Measurements from ENCODE around the gene CHAD. TPM values are rescaled to one million over a fixed set of nuclear protein-coding genes. Genes with fewer than 3 reads are reported as not detected.

CHAD gene
- total and polyA plus RNA-seq, 2 donors (not counting 3 experiments of a cell fraction or from before 2014, with no cell fraction given): not detected

- intact Hi-C loops (cut with micrococcal nuclease): no loop called here
- Histone ChIP-seq H3K79me2 (ENCODE audit: control insufficient read depth, insufficient read depth, low read length) (no peaks in the 10 kb centered on the region), H2AFZ (ENCODE audit: low read depth, low read length) (no peak overlapping the region), H3K4me2 (ENCODE audit: insufficient read depth, low read length) (no peak overlapping the region), H4K20me1 (replicated peaks; ENCODE audit: control insufficient read depth, extremely low read depth, insufficient read depth, low read length) (no peaks in the 10 kb centered on the region), H3K36me3 (ENCODE audit: control insufficient read depth in 2 of 2, extremely low read depth in 1 of 2, insufficient read depth in 2 of 2, low read length in 2 of 2) (no peaks in the 10 kb centered on the region), H3K9me3 (replicated peaks; ENCODE audit: control insufficient read depth, insufficient read depth, low read length) (no peaks in the 10 kb centered on the region), H3K9ac (replicated peaks; ENCODE audit: extremely low read depth, insufficient read depth, low read length) (no peak overlapping the region), H3K27ac (ENCODE audit: insufficient read depth, low read depth, low read length) (no peak overlapping the region), H3K9me1 (replicated peaks; ENCODE audit: control insufficient read depth, extremely low read depth, insufficient read depth, low read length) (no peaks in the 10 kb centered on the region), H3K27me3 (ENCODE audit: control insufficient read depth in 2 of 2, insufficient read depth in 2 of 2, low read length in 2 of 2) (peaks cover 0 to 4% of the 10 kb centered on the region in 2 experiments), H3K4me3 (replicated peaks in 1 of 3; ENCODE audit: insufficient read depth in 1 of 3, low read depth in 1 of 3, low read length in 3 of 3) (no peak overlapping the region), H3K4me1 (ENCODE audit: control insufficient read depth, extremely low read depth, insufficient read depth, low read length) (no peaks in the 10 kb centered on the region)
- ChIA-PET CTCF (interaction anchor here (2.3 kb wide), 1 partner anchor 138 kb away, joined by 10 read pairs; no protein-coding TSS in a partner anchor), POLR2A (no interaction called here)
- DNase-seq (ENCODE audit: low read depth, low spot score) (no peak), FAIRE-seq (no peak)
- dilution Hi-C loops (cut with MboI; ENCODE audit: extremely low pct_ligation_motif_present, low sequenced_read_pairs): no loop called here
- no TSS peak for BruUV-seq (replicated peaks)
- TF ChIP-seq GATA2 (IDR thresholded peaks at IDR 0.05; ENCODE audit: insufficient read depth, insufficient read length, low read depth, low read length) (no peak), MAX (IDR thresholded peaks at IDR 0.05; ENCODE audit: insufficient read depth, insufficient read length) (no peak), POLR2A (IDR thresholded peaks at IDR 0.05; ENCODE audit: low read depth, low read length) (no peak), MYC (IDR thresholded peaks at IDR 0.05; ENCODE audit: low read depth, low read length) (no peak), JUN (IDR thresholded peaks at IDR 0.05; ENCODE audit: borderline replicate concordance, insufficient read depth, insufficient read length, low read depth) (no peak), CTCF (IDR thresholded peaks at IDR 0.05; ENCODE audit: extremely low read depth in 1 of 2, insufficient read depth in 1 of 2, low read depth in 1 of 2, low read length in 2 of 2) (no peak), EZH2 (IDR thresholded peaks at IDR 0.05; ENCODE audit: borderline replicate concordance, low read depth, low read length, severe bottlenecking) (no peak), POLR2AphosphoS5 (IDR thresholded peaks at IDR 0.05; ENCODE audit: insufficient read depth, low read depth, low read length) (no peak)
These were observed 31.0 kb upstream of the CHAD start for GRCh38 chr17:50499721-50500120.
